ENCODE results near the gene PPP2R2C. TPM values are rescaled to one million over a fixed set of nuclear protein-coding genes. Genes with fewer than 3 reads are reported as not detected.

The PPP2R2C gene
- total and polyA plus RNA-seq, 7 experiments from 2014 or later = not detected

GRCh38 chr4:6364146-6364545 is 108.3 kb downstream of the PPP2R2C start:
- H3K36me3 ChIP-seq (ENCODE audit: control insufficient read depth in 2 of 3, insufficient read depth in 3 of 3, low read length in 3 of 3) = no peaks in the 10 kb centered on the region
- intact Hi-C loops (cut with micrococcal nuclease) = no loop called here
- no peak overlapping the region for H3K27ac ChIP-seq (ENCODE audit: low read depth, low read length)
- no peak overlapping the region for H3K4me3 ChIP-seq (ENCODE audit: low read length)
- no peaks in the 10 kb centered on the region for H3K27me3 ChIP-seq (ENCODE audit: control insufficient read depth in 2 of 2, insufficient read depth in 2 of 2, low read length in 2 of 2)
- H3K9me3 ChIP-seq (ENCODE audit: control insufficient read depth in 2 of 3, low read length in 3 of 3) = no peaks in the 10 kb centered on the region
- peaks cover 0 to 31% (median 7%) of the 10 kb centered on the region in 5 donors for H3K27me3 Mint-ChIP-seq
- POLR2A ChIA-PET = no interaction called here
- no peak for DNase-seq
- no peaks in the 10 kb centered on the region for H3K4me1 ChIP-seq (ENCODE audit: control insufficient read depth in 2 of 2, insufficient read depth in 2 of 2, low read length in 2 of 2)
- no peak overlapping the region for H3K4me3 Mint-ChIP-seq
- H3K36me3 Mint-ChIP-seq = no peaks in the 10 kb centered on the region
- no peaks in the 10 kb centered on the region for H3K4me1 Mint-ChIP-seq
- no peak for ATAC-seq
- H3K27ac Mint-ChIP-seq = no peak overlapping the region
- CTCF ChIA-PET = no interaction called here
- H3K9me3 Mint-ChIP-seq = peaks cover 0 to 3% (median 0%) of the 10 kb centered on the region in 11 donors

DNA sequence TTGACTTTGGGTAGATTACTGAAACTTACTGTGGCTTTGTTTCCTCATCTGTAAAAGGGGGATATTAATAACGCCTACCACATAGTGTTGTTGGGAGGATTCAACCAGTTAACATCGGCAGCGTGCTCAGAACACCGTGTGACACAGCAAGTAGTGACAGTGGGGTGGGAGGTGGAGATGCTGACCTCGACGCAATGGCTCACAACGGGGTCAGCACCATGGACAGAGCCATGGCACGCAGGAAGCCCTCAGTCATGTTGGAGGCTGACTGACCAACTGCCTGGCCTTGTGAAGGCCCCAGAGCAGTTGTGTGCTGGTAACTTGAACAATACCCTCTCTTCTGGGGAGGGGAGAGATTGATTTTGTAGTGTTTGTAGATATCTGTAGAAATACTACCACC is 109.5 kb downstream of the PPP2R2C start:
- ATAC-seq = peak; percentile 27
- Histone ChIP-seq H3K4me1 (ENCODE audit: control insufficient read depth in 2 of 2, insufficient read depth in 2 of 2, low read length in 2 of 2) (no peaks in the 10 kb centered on the region), H3K9me3 (ENCODE audit: control insufficient read depth in 2 of 3, low read length in 3 of 3) (no peaks in the 10 kb centered on the region), H3K36me3 (ENCODE audit: control insufficient read depth in 2 of 3, insufficient read depth in 3 of 3, low read length in 3 of 3) (no peaks in the 10 kb centered on the region), H3K4me3 (ENCODE audit: low read length) (no peak overlapping the region), H3K27me3 (ENCODE audit: control insufficient read depth in 2 of 2, insufficient read depth in 2 of 2, low read length in 2 of 2) (no peaks in the 10 kb centered on the region), H3K27ac (ENCODE audit: low read depth, low read length) (no peak overlapping the region)
- intact Hi-C loops (cut with micrococcal nuclease) = loop anchor here in 1 of 2 donors (2.0 kb wide), 1 partner anchor 184 kb away; no protein-coding TSS in a partner anchor
- DNase-seq = peak in 1 of 9 donors; percentile 51
- CTCF ChIA-PET = no interaction called here
- no peak overlapping the region for H3K4me3 Mint-ChIP-seq
- H3K9me3 Mint-ChIP-seq = peaks cover 0 to 3% (median 0%) of the 10 kb centered on the region in 11 donors
- POLR2A ChIA-PET = no interaction called here
- H3K36me3 Mint-ChIP-seq = no peaks in the 10 kb centered on the region
- peaks cover 3 to 26% (median 5%) of the 10 kb centered on the region in 5 donors for H3K27me3 Mint-ChIP-seq
- no peak overlapping the region for H3K27ac Mint-ChIP-seq
- no peaks in the 10 kb centered on the region for H3K4me1 Mint-ChIP-seq

- intact Hi-C loops (cut with micrococcal nuclease) = loop anchor here in 1 of 2 donors (2.0 kb wide), 1 partner anchor 184 kb away; no protein-coding TSS in a partner anchor
- H3K27ac Mint-ChIP-seq = no peak overlapping the region
- H3K4me1 Mint-ChIP-seq = no peaks in the 10 kb centered on the region
- H3K4me3 Mint-ChIP-seq = no peak overlapping the region
- no peaks in the 10 kb centered on the region for H3K36me3 ChIP-seq (ENCODE audit: control insufficient read depth in 2 of 3, insufficient read depth in 3 of 3, low read length in 3 of 3)
- POLR2A ChIA-PET = no interaction called here
- DNase-seq (no peak), ATAC-seq (no peak)
- H3K9me3 ChIP-seq (ENCODE audit: control insufficient read depth in 2 of 3, low read length in 3 of 3) = no peaks in the 10 kb centered on the region
- no peaks in the 10 kb centered on the region for H3K36me3 Mint-ChIP-seq
- H3K27me3 Mint-ChIP-seq = peaks cover 3 to 26% (median 7%) of the 10 kb centered on the region in 5 donors
- CTCF ChIA-PET = no interaction called here
- peaks cover 0 to 3% (median 0%) of the 10 kb centered on the region in 11 donors for H3K9me3 Mint-ChIP-seq
- H3K4me1 ChIP-seq (ENCODE audit: control insufficient read depth in 2 of 2, insufficient read depth in 2 of 2, low read length in 2 of 2) = no peaks in the 10 kb centered on the region
- H3K27me3 ChIP-seq (ENCODE audit: control insufficient read depth in 2 of 2, insufficient read depth in 2 of 2, low read length in 2 of 2) = no peaks in the 10 kb centered on the region
- no peak overlapping the region for H3K27ac ChIP-seq (ENCODE audit: low read depth, low read length)
- no peak overlapping the region for H3K4me3 ChIP-seq (ENCODE audit: low read length)
These were observed 110.0 kb downstream of the PPP2R2C start for GRCh38 chr4:6362243-6362885.

GRCh38 chr4:6361076-6361784 is 111.2 kb downstream of the PPP2R2C start:
- H3K36me3 ChIP-seq (ENCODE audit: control insufficient read depth in 2 of 3, insufficient read depth in 3 of 3, low read length in 3 of 3) = no peaks in the 10 kb centered on the region
- ChIA-PET CTCF (interaction anchor here (0.6 kb wide), 1 partner anchor 31 kb away, joined by 3 read pairs; no protein-coding TSS in a partner anchor), POLR2A (no interaction called here)
- peaks cover 0 to 3% (median 0%) of the 10 kb centered on the region in 11 donors for H3K9me3 Mint-ChIP-seq
- H3K9me3 ChIP-seq (ENCODE audit: control insufficient read depth in 2 of 3, low read length in 3 of 3) = no peaks in the 10 kb centered on the region
- DNase-seq (no peak), ATAC-seq (no peak)
- no peaks in the 10 kb centered on the region for H3K36me3 Mint-ChIP-seq
- H3K4me1 ChIP-seq (ENCODE audit: control insufficient read depth in 2 of 2, insufficient read depth in 2 of 2, low read length in 2 of 2) = no peaks in the 10 kb centered on the region
- H3K4me1 Mint-ChIP-seq = no peaks in the 10 kb centered on the region
- H3K27me3 Mint-ChIP-seq = peaks cover 3 to 20% (median 7%) of the 10 kb centered on the region in 5 donors
- H3K4me3 Mint-ChIP-seq = no peak overlapping the region
- intact Hi-C loops (cut with micrococcal nuclease) = no loop called here
- no peak overlapping the region for H3K4me3 ChIP-seq (ENCODE audit: low read length)
- H3K27ac Mint-ChIP-seq = no peak overlapping the region
- H3K27me3 ChIP-seq (ENCODE audit: control insufficient read depth in 2 of 2, insufficient read depth in 2 of 2, low read length in 2 of 2) = no peaks in the 10 kb centered on the region
- H3K27ac ChIP-seq (ENCODE audit: low read depth, low read length) = no peak overlapping the region

DNA sequence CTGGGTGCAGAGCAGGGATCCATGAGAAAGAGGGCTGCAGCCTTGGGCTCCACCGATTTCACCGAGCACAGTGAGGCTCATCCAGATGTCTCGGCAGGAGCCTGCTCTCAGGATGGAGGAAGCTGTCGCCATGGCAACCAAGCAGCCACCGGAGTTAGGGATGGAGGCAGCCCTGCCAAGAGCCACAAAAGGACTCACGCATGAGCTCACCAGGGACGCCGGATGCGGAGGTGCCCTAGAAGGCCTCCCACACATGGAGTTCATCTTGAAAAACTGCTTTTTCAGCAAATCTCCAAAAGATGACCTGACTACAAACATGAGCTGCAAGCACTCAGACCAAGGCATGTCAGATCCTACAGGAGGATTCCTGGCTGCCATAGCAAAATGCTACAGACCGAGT is 112.0 kb downstream of the PPP2R2C start:
- Histone ChIP-seq H3K27me3 (ENCODE audit: control insufficient read depth in 2 of 2, insufficient read depth in 2 of 2, low read length in 2 of 2) (no peaks in the 10 kb centered on the region), H3K36me3 (ENCODE audit: control insufficient read depth in 2 of 3, insufficient read depth in 3 of 3, low read length in 3 of 3) (no peaks in the 10 kb centered on the region), H3K27ac (ENCODE audit: low read depth, low read length) (no peak overlapping the region), H3K4me1 (ENCODE audit: control insufficient read depth in 2 of 2, insufficient read depth in 2 of 2, low read length in 2 of 2) (no peaks in the 10 kb centered on the region), H3K9me3 (ENCODE audit: control insufficient read depth in 2 of 3, low read length in 3 of 3) (no peaks in the 10 kb centered on the region), H3K4me3 (ENCODE audit: low read length) (no peak overlapping the region)
- CTCF ChIA-PET = interaction anchor here (0.6 kb wide), 1 partner anchor 30 kb away, joined by 3 read pairs; no protein-coding TSS in a partner anchor
- intact Hi-C loops (cut with micrococcal nuclease) = no loop called here
- no peak overlapping the region for H3K4me3 Mint-ChIP-seq
- H3K4me1 Mint-ChIP-seq = no peaks in the 10 kb centered on the region
- DNase-seq (no peak), ATAC-seq (no peak)
- peaks cover 0 to 3% (median 0%) of the 10 kb centered on the region in 11 donors for H3K9me3 Mint-ChIP-seq
- H3K27me3 Mint-ChIP-seq = peaks cover 3 to 20% (median 7%) of the 10 kb centered on the region in 5 donors
- H3K36me3 Mint-ChIP-seq = no peaks in the 10 kb centered on the region
- POLR2A ChIA-PET = no interaction called here
- no peak overlapping the region for H3K27ac Mint-ChIP-seq

- H3K27me3 Mint-ChIP-seq = peaks cover 3 to 27% (median 10%) of the 10 kb centered on the region in 5 donors
- Histone ChIP-seq H3K9me3 (ENCODE audit: control insufficient read depth in 2 of 3, low read length in 3 of 3) (no peaks in the 10 kb centered on the region), H3K4me1 (ENCODE audit: control insufficient read depth in 2 of 2, insufficient read depth in 2 of 2, low read length in 2 of 2) (no peaks in the 10 kb centered on the region), H3K36me3 (ENCODE audit: control insufficient read depth in 2 of 3, insufficient read depth in 3 of 3, low read length in 3 of 3) (no peaks in the 10 kb centered on the region), H3K4me3 (ENCODE audit: low read length) (no peak overlapping the region), H3K27ac (ENCODE audit: low read depth, low read length) (no peak overlapping the region), H3K27me3 (ENCODE audit: control insufficient read depth in 2 of 2, insufficient read depth in 2 of 2, low read length in 2 of 2) (no peaks in the 10 kb centered on the region)
- ChIA-PET POLR2A (no interaction called here), CTCF (no interaction called here)
- ATAC-seq (no peak), DNase-seq (no peak)
- H3K27ac Mint-ChIP-seq = no peak overlapping the region
- H3K36me3 Mint-ChIP-seq = no peaks in the 10 kb centered on the region
- peaks cover 0 to 3% (median 0%) of the 10 kb centered on the region in 11 donors for H3K9me3 Mint-ChIP-seq
- H3K4me3 Mint-ChIP-seq = no peak overlapping the region
- intact Hi-C loops (cut with micrococcal nuclease) = no loop called here
- H3K4me1 Mint-ChIP-seq = no peaks in the 10 kb centered on the region
These were observed 112.7 kb downstream of the PPP2R2C start for GRCh38 chr4:6359536-6360308.
